Measurements from ENCODE around the gene HOATZ.

HOATZ gene

GRCh38 chr11:111549196-111549868, 34.8 kb downstream of the HOATZ start:
- no peak for DNase-seq

- no peak for DNase-seq
These were observed 35.3 kb downstream of the HOATZ start for GRCh38 chr11:111549869-111550203.

DNA sequence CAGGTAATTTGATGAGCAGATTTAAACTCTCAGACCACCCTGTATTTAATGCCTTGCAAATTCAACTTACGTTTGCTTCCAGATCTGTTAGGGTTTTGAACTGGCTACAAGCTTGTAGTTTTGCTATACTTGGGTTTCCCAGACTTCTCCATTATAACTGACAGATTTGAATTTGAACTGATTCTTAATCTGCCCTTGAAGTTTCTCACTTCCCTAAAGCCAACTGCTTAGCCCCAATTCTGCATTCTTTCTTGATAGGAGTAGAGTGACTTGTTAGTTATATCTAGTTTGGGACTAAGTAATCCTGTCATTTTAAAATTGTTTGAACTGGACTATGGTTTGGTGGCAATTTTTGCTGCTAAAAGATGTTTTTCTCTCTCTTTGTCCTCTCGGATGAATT, 35.7 kb downstream of the HOATZ start:
- DNase-seq = no peak

GRCh38 chr11:111554532-111554931, 40.0 kb downstream of the HOATZ start:
- no peak for DNase-seq

GRCh38 chr11:111555255-111555654, 40.7 kb downstream of the HOATZ start:
- DNase-seq = no peak

GRCh38 chr11:111557425-111558111, 43.0 kb downstream of the HOATZ start:
- DNase-seq = no peak

GRCh38 chr11:111559800-111560464, 45.4 kb downstream of the HOATZ start:
- no peak for DNase-seq

GRCh38 chr11:111560800-111561199, 46.2 kb downstream of the HOATZ start:
- no peak for DNase-seq

GRCh38 chr11:111561306-111561705, 46.7 kb downstream of the HOATZ start:
- no peak for DNase-seq

- DNase-seq = no peak
These were observed 47.3 kb downstream of the HOATZ start for GRCh38 chr11:111561791-111562325.

DNA sequence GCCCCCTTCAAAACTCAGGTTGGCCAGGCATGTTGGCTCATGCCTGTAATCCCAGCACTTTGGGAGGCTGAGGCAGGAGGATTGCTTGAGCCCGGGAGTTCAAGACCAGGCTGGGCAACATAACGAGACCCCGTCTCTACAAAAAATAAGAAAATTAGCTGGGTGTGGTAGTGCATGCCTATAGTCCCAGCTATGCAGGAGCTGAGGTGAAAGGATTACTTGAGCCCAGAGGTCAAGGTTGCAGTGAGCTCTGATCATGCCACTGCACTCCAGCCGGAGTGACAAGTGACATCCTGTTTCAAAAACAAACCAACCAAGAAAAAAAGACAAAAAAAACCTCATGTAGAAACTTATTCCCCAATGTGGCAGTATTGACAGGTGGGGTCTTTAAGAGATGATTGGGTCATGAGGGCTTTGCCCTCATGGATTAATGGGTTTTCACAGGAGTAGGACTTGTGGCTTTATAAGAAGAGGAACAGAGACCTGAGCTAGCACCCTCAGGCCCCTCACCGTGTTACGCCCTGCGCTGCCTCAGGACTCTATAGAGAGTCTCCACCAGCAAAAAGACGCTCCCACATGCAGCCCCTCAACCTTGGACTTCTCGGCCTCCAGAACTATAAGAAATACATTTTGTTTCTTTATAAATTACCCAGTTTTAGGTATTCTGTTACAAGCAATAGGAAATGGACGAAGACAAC, 48.3 kb downstream of the HOATZ start:
- no peak for DNase-seq

GRCh38 chr11:111565114-111565720, 50.6 kb downstream of the HOATZ start:
- no peak for DNase-seq

DNA sequence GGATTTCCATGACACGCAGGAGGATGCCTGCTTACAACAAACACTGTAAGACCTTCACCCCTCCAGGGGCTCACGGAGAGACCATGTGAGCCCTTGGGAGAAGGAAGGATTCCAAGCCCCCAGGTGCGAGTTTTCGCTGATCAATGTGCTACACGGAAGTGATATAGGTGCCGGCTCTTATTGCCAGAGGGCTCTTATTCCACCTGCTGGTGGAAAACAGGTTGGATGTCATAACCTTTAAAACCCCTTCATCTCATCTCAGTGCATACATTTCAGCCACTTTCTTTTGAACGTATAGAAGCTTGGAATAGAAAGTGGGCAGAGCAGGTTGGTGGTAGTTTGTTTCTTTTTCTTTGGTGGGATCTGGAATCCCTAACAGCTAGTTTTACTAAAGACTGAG, 51.7 kb downstream of the HOATZ start:
- no peak for DNase-seq

- no peak for DNase-seq
These were observed 54.9 kb downstream of the HOATZ start for GRCh38 chr11:111569476-111569875.

DNA sequence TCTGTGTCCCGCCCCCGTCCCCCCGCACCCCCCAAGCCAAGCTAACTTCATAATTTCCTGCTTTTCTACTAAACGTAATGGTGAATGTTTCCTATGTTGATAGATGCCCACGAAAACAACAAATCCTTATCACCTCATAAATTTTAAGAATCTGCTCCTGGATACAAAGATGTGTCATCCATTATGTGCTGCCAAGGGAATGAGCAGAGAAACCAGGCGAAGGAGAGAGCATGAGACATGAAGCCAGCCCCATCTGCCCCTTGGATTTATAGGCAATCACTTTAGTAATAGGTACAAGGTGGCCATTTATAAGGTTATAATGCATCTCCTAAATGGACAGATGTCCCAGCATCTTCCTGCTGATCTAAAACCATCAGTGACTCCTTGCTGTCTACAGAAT, 56.2 kb downstream of the HOATZ start:
- DNase-seq = no peak

DNA sequence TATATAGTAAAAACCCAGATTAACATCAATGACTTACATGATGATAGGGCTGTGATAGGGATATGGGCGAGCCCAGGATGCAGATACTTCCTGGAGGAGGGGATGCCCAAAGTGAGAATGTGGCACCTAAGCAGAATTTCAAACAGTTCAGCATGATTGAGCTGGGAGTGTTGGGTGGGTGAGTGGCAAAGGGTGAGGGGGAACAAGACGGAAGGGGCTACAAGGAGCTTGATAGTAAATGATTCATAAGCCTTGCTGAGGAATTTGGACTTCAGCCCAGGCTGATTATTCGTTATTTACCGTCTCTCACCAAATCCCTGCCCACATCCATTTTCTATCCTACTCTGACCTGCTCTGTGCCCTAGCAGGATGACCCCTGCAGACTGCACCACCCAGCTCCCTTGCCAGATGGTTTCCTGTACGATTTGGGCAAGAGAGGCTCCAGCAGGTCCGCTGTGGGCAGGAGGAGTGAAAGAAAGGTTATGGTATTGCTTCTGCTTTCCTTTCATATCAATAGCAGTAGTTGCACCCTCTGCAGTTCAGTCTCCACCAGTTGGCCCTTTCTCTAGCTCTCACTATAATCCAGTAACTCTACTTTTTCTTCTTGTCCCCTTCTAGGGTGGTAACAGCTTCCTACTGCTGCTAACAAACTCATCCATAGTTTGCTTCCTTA, 57.4 kb downstream of the HOATZ start:
- DNase-seq = no peak

GRCh38 chr11:111572581-111572980, 58.0 kb downstream of the HOATZ start:
- no peak for DNase-seq

DNA sequence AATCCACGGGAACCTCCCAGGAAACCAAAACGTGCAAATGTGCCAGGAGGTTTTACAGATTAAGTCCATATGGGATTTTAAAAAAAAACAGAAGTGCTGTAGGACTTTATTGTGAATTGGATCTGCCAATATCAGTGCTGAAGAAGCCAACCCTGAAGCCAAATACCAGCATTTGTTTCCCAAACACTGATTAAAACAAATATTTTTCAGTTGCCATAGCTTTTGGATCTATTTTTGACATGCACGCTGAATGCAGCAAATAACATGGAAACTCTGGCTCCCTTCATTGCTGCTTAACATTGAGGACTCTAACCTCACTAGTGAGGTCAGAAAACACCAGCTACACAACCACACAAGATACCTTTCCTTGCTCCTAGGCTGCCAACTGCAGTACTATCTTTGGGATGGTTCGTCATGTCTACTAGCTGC, 59.3 kb downstream of the HOATZ start:
- DNase-seq = no peak

DNA sequence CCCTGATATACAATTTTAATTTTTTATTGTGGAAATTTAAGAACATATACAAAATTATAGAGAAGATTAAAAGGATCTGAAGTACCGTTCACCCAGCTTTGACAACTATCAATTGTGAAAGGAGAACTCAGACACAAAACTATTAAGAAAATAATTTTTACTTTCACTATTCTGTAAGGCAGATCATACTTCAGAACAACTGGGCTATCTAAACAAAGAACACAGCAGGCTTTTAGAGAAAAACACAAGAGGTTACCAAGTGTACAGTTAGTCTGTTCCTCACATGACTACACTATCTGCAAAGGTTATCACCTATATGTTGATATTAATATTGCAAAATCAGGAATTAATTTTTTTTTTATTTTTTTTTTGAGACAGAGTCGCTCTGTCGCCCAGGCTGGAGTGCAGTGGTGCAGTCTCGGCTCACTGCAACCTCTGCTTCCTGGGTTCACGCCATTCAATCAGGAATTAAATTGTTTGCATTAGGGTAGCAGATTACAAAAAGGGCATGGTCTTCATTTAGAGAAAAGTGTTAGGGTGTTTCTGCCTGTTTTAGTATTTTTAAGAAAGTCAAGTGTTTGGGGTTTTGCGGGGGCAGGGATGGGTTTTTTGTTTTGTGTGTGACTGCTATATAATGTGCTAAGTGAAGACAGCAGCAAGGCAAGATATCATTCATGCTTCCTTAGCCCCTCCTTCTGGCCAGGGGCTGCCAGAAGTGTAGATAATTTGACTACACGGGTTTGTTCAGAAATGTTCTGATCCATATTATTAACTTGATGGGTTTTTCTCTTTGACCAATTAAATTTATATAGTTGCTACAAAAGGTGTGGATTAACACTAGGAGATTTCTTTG, 60.0 kb downstream of the HOATZ start:
- DNase-seq = no peak

DNA sequence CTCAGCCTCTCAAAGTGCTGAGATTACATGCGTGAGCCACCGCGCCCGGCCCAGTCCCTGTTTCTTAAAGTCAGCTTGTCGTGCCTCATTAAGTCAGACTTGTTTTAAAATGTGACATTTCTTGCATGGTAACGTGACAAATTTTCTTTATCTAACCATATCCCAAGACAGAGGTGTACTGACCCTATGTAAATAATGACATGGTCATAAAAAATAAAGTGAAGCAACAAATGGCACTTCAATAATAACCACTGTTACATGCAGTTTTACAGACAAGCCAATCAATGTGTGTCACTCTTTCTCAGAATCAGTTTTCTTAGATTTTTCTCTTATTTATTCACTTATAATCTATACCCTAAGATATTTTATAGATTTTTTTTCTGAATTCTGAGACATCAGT, 61.2 kb downstream of the HOATZ start:
- no peak for DNase-seq

DNA sequence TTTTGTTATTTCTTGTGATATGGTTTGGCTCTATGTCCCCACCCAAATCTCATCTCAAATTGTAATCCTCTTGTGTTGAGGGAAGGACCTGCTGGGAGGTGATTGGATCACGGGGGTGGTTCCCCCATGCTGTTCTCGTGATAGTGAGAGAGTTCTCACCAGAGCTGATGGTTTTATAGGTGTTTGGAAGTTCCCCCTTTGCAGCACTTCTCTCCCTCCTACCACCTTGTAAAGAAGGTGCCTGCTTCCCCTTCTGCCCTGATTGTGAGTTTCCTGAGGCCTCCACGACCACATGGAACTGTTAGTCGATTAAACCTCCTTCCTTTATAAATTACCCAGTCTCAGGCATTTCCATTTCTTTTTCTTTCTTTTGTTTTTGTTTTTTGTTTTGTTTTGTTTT, 63.2 kb downstream of the HOATZ start:
- DNase-seq = no peak

Measured in right kidney (tissue), 1 donor.